ENCODE results near the gene SLF1. TPM values are rescaled to one million over a fixed set of nuclear protein-coding genes. Genes with fewer than 3 reads are reported as not detected.

SLF1 gene
- total and polyA plus RNA-seq, 2 of the 8 experiments (the other 6 are each of a cell fraction or from before 2014, with no cell fraction given) = 4.8 to 15.7 TPM

- peak; percentile 33 to 88; a peak in 2 of 4 replicates for TF ChIP-seq HDAC2 (IDR thresholded peaks at IDR 0.05; ENCODE audit: borderline replicate concordance in 1 of 2, low read depth in 2 of 2, low read length in 2 of 2)
- no peak for TF ChIP-seq NRF1 (IDR thresholded peaks at IDR 0.05; ENCODE audit: low read depth, low read length)
- TF ChIP-seq SIX5 (IDR thresholded peaks at IDR 0.05; ENCODE audit: low read depth, low read length) = peak; percentile 20; the same call in 1 of the 2 replicates
- TF ChIP-seq TAF1 (IDR thresholded peaks at IDR 0.05; ENCODE audit: low read depth, low read length) = peak; percentile 81
- TF ChIP-seq KDM4A (IDR thresholded peaks at IDR 0.05; ENCODE audit: low read depth, low read length, severe bottlenecking) = peak; percentile 61
- TF ChIP-seq TEAD4 (IDR thresholded peaks at IDR 0.05; ENCODE audit: low read depth, low read length) = no peak
- TF ChIP-seq EP300 (IDR thresholded peaks at IDR 0.05; ENCODE audit: borderline replicate concordance in 1 of 2, low read depth in 2 of 2, low read length in 2 of 2) = 0 out of 3 replicates have a peak, but pooled peaks of 1 of the 2 experiments have one; percentile 6
- TF ChIP-seq SRF (IDR thresholded peaks at IDR 0.05; ENCODE audit: low read depth, low read length) = peak; percentile 40; the same call in 1 of the 2 replicates
- TF ChIP-seq TAF7 (optimal IDR thresholded peaks at IDR 0.05; ENCODE audit: borderline replicate concordance, low read depth, low read length) = peak; percentile 35
- peak in 1 of 2 experiments; percentile 6; a peak in 1 of 4 replicates for TF ChIP-seq RAD21 (IDR thresholded peaks at IDR 0.05 in 1 of 2, conservative IDR thresholded peaks at IDR 0.05 in 1 of 2; ENCODE audit: low read depth in 2 of 2, low read length in 2 of 2)
- TF ChIP-seq RNF2 (IDR thresholded peaks at IDR 0.05; ENCODE audit: borderline replicate concordance, low read depth, low read length, missing control alignments, poor library complexity, severe bottlenecking) = no peak
- TF ChIP-seq TCF12 (IDR thresholded peaks at IDR 0.05; ENCODE audit: low read depth, low read length) = 0 out of 2 replicates have a peak, but pooled peaks have one; percentile 13
- TF ChIP-seq RBBP5 (IDR thresholded peaks at IDR 0.05; ENCODE audit: borderline replicate concordance, low read depth, low read length) = peak; percentile 84; the same call in 1 of the 2 replicates
- TF ChIP-seq, protein P1, sequence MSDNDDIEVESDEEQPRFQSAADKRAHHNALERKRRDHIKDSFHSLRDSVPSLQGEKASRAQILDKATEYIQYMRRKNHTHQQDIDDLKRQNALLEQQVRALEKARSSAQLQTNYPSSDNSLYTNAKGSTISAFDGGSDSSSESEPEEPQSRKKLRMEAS (IDR thresholded peaks at IDR 0.05) = peak; percentile 66
- TF ChIP-seq SIN3A (conservative IDR thresholded peaks at IDR 0.05 in 1 of 2, IDR thresholded peaks at IDR 0.05 in 1 of 2; ENCODE audit: low read depth in 1 of 2, low read length in 2 of 2) = peak; percentile 95 to 98
- TF ChIP-seq NANOG (IDR thresholded peaks at IDR 0.05; ENCODE audit: insufficient read depth, low read depth, low read length, poor library complexity, severe bottlenecking) = no peak
- peak; percentile 88 for TF ChIP-seq E2F6 (IDR thresholded peaks at IDR 0.05)
- peak; percentile 76 to 86 for TF ChIP-seq POLR2A (IDR thresholded peaks at IDR 0.05; ENCODE audit: control extremely low read depth in 1 of 2, low read depth in 2 of 2, low read length in 2 of 2)
- TF ChIP-seq SAP30 (IDR thresholded peaks at IDR 0.05; ENCODE audit: insufficient read depth, insufficient replicate concordance, low read length) = peak; percentile 97
- peak; percentile 84 for TF ChIP-seq ASH2L (IDR thresholded peaks at IDR 0.05; ENCODE audit: low read length)
Observed at GRCh38 chr5:94618493-94619328, at the start of gene SLF1, which contains the start of gene KIAA0825 (continued).
